Measurements from ENCODE around the gene BCO2.

DNA sequence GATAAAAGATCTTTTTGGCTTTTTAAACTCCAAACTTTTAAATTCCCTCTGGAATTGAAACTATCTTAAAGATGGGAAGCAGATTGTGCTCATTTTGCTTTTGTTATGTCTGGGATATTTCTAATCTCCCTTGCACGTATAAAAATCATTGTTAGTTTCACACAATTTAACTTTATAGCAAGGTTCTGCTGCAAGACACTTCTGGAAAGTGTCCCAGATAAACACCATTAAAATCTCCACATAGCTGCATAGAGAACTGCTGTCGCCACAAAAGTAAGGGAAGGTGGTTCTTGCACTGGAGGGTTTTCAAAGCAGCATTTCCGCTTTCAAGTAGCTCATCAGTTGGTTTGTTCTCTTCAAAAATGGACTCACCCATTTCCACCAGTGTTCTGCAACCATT, 62.7 kb downstream of the BCO2 start:
- TF ChIP-seq CTCF (IDR thresholded peaks at IDR 0.05) (no peak), POLR2A (IDR thresholded peaks at IDR 0.05) (no peak), POLR2AphosphoS5 (IDR thresholded peaks at IDR 0.05; ENCODE audit: insufficient read depth in 1 of 2, low read depth in 1 of 2) (no peak)

All from vagina (tissue), 2 donors.